ENCODE measurements around the gene ZNF17. TPM values are rescaled to one million over a fixed set of nuclear protein-coding genes. Genes with fewer than 3 reads are reported as not detected.
A peak's percentile ranks its signal among the peaks of the same experiment; 100 is the strongest.

The ZNF17 gene
- total RNA-seq, 1 experiment from 2014 or later, result 9.9 TPM

- DNase-seq (ENCODE audit: low read depth), result no peak
These were observed 23.6 kb downstream of the ZNF17 start for GRCh38 chr19:57434386-57435061.

DNA sequence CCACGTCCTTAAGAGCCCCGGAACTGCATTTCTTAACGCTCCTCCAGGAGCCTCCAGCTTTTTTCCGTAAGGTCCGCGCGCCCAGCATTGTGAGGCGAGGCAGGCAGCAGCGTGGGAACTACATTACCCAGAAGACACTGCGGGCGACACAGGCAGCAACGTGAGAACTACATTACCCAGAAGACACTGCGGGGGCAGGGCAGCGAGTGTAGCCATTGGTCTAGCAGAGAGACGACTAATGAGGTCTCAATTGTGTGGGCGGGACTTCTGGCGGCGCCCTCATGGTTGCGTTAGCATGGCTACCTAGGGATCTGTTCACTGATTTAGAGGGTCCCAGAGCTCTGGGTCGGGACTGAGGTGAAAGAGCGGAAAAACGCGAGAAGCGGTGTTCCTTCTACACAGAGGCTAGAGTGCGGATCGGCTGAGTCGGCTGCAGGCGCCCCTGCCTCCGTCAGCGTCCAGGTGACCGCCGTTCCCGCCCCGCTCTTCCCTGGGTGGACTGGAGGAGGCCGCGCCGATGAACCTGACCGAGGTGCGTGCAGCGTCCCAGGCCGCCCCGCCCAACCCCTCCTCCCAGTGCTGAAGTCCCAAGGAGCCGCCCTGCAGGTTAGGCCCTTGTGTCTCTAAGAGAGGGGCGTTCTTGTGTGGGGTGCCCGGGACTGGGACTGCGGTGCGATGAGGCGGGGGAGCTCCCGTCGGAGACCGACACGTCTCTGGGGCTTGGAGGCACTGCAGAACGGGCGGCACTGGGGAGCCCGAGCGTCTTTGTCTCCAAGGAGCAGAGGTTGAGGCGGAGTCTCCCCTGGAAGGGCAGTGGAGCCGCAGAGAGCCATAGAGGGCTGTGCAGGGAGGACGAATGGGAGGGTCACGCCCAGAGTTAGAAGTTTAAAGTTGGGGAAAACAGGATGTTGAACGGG, 24.4 kb downstream of the ZNF17 start, which contains the start of gene ZNF749:
Gene ZNF749 (plus strand): TSS at position 264 of the 917 bp plus-strand sequence. CDS start 254 bp downstream, at position 518.
- DNase-seq (ENCODE audit: low read depth), result peak; percentile 98

DNA sequence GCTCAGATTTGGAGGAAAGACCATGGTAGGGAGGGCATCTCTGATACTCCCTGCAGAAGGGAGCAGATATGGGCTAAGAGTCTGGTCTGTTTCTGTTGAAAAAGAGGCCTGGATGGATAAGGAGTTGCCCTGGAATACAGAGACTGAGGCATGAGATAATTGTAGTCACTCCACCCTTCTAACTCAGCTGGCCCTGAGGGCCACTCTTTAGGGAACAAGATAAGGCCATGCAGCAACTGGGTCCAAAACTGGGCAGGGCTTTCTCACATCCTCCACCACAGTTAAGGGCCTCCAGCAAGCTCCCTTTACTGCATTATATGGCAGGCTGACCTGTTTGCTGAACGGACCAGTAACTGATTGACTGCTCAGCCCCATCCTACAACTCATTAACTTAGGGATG, 25.5 kb downstream of the ZNF17 start:
- DNase-seq (ENCODE audit: low read depth), result no peak

DNA sequence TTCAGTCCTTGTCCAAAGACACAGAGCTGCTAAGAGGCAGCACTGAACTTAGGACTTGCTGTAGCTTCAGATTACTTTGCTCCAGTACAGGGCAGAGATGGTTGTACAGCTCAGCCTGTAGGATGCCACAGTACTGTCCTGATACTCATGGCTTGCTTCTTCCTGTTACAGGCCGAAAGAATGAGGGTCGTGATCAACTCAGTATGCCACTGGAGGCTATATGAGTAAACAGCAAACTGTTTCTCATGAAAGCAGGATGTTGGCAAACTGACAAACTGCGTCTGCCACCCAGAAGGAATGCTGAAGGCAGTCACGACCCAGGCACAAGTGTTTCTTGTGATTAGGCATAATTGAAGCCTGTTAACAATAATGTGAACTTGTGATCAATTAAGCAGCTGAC, 27.0 kb downstream of the ZNF17 start:
- DNase-seq (ENCODE audit: low read depth), result no peak

- DNase-seq (ENCODE audit: low read depth), result no peak
These were observed 28.0 kb downstream of the ZNF17 start for GRCh38 chr19:57438925-57439324.

- no peak for DNase-seq (ENCODE audit: low read depth)
These were observed 31.2 kb downstream of the ZNF17 start for GRCh38 chr19:57441979-57442752.

- no peak for DNase-seq (ENCODE audit: low read depth)
These were observed 32.2 kb downstream of the ZNF17 start for GRCh38 chr19:57443121-57443696.

- no peak for DNase-seq (ENCODE audit: low read depth)
These were observed 41.3 kb downstream of the ZNF17 start for GRCh38 chr19:57452307-57452706.

- DNase-seq (ENCODE audit: low read depth), result peak; percentile 55
These were observed 54.9 kb downstream of the ZNF17 start for GRCh38 chr19:57465680-57466381.

DNA sequence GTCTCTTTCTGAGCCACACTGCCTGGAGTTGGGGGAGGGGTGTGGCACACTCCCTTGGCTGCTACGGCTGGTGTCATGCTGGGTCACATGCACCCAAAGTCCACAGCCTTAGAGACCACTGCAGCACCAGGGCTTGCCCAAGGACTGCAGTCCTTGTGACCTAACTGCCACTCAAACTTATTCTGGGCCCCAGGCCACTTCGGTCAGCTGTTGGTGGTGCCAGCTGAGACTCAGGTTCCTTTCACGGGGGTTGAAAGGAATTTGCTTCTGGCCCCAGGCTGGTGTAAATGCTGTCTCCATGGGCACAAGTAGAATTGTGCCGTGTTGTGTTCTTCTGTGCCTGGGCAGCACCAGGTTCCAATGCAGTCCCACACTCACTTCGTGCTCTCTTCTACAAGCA, 55.5 kb downstream of the ZNF17 start:
- no peak for DNase-seq (ENCODE audit: low read depth)

Other genes with a start within 250 kb of the ZNF17 start
- not detected in 2 replicates for gene DUXA, start 243.7 kb upstream of the ZNF17 start, total RNA-seq (2014; rRNA removed; shearing (Covaris generic))
- gene ZNF264, start 219.7 kb upstream of the ZNF17 start, total RNA-seq (2014; rRNA removed; shearing (Covaris generic)), result 14.1 and 20.7 TPM in 2 replicates
- 0.88 and 2.0 TPM in 2 replicates for gene AURKC, start 180.1 kb upstream of the ZNF17 start, total RNA-seq (2014; rRNA removed; shearing (Covaris generic))
- gene ZNF805, start 170.5 kb upstream of the ZNF17 start, total RNA-seq (2014; rRNA removed; shearing (Covaris generic)), result 10.0 and 11.9 TPM in 2 replicates
- 24.6 and 27.5 TPM in 2 replicates for gene ZNF460, start 130.7 kb upstream of the ZNF17 start, total RNA-seq (2014; rRNA removed; shearing (Covaris generic))
- 5.9 and 6.6 TPM in 2 replicates for gene ZNF543, start 90.7 kb upstream of the ZNF17 start, total RNA-seq (2014; rRNA removed; shearing (Covaris generic))
- 9.9 and 11.7 TPM in 2 replicates for gene ZNF304, start 59.9 kb upstream of the ZNF17 start, total RNA-seq (2014; rRNA removed; shearing (Covaris generic))
- gene TRAPPC2B, start 47.6 kb upstream of the ZNF17 start, total RNA-seq (2014; rRNA removed; shearing (Covaris generic)), result 44.2 and 56.7 TPM in 2 replicates
- 2.1 and 2.5 TPM in 2 replicates for gene ZNF547, start 47.6 kb upstream of the ZNF17 start, total RNA-seq (2014; rRNA removed; shearing (Covaris generic))
- 21.7 and 27.1 TPM in 2 replicates for gene ZNF548, start 21.3 kb upstream of the ZNF17 start, total RNA-seq (2014; rRNA removed; shearing (Covaris generic))
- gene ZNF749, start 24.2 kb downstream of the ZNF17 start, total RNA-seq (2014; rRNA removed; shearing (Covaris generic)), result 9.3 and 12.7 TPM in 2 replicates
- not detected in 2 replicates for gene VN1R1, start 46.0 kb downstream of the ZNF17 start, total RNA-seq (2014; rRNA removed; shearing (Covaris generic))
- 13.5 and 17.3 TPM in 2 replicates for gene ZNF772, start 66.4 kb downstream of the ZNF17 start, total RNA-seq (2014; rRNA removed; shearing (Covaris generic))
- gene ZNF419, start 76.6 kb downstream of the ZNF17 start, total RNA-seq (2014; rRNA removed; shearing (Covaris generic)), result 11.1 and 12.0 TPM in 2 replicates
- gene ZNF773, start 88.8 kb downstream of the ZNF17 start, total RNA-seq (2014; rRNA removed; shearing (Covaris generic)), result 9.0 and 23.1 TPM in 2 replicates
- gene ZNF549, start 116.2 kb downstream of the ZNF17 start, total RNA-seq (2014; rRNA removed; shearing (Covaris generic)), result 5.1 and 6.2 TPM in 2 replicates
- 6.1 and 6.3 TPM in 2 replicates for gene ZNF550, start 148.7 kb downstream of the ZNF17 start, total RNA-seq (2014; rRNA removed; shearing (Covaris generic))
- gene ZNF416, start 167.8 kb downstream of the ZNF17 start, total RNA-seq (2014; rRNA removed; shearing (Covaris generic)), result 6.1 and 6.3 TPM in 2 replicates
- gene ZIK1, start 173.0 kb downstream of the ZNF17 start, total RNA-seq (2014; rRNA removed; shearing (Covaris generic)), result 9.9 and 11.6 TPM in 2 replicates
- gene ZNF530, start 188.7 kb downstream of the ZNF17 start, total RNA-seq (2014; rRNA removed; shearing (Covaris generic)), result 12.7 and 17.7 TPM in 2 replicates
- 14.2 and 21.3 TPM in 2 replicates for gene ZNF134, start 203.1 kb downstream of the ZNF17 start, total RNA-seq (2014; rRNA removed; shearing (Covaris generic))
- 9.7 and 10.1 TPM in 2 replicates for gene ZNF211, start 222.0 kb downstream of the ZNF17 start, total RNA-seq (2014; rRNA removed; shearing (Covaris generic))